Measurements from ENCODE around the gene MBNL2.

MBNL2 gene

DNA sequence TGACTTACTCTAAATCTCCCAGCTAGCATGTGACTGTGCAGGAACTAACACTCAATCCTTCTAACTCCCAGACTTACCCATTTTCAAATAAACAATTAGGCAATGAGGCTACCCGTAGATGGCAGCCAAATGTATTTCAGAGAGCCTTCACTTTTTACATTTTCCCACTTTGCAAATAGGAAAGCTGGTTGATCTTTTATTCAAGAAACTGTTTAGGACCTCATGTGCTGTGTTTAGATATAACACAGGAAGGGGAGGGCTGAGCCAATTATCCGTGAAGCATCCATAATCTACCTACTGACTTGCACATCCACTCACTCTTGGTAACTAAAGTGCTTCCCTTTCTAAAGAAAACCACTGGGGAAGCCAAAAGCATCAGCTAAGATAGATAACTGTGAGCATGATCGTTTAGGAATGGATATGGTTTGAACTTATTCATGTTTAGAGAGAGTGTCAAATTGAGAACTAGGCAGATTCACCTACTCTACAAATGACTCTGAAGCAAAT is 33.4 kb downstream of the MBNL2 start:
- no peak for DNase-seq

DNA sequence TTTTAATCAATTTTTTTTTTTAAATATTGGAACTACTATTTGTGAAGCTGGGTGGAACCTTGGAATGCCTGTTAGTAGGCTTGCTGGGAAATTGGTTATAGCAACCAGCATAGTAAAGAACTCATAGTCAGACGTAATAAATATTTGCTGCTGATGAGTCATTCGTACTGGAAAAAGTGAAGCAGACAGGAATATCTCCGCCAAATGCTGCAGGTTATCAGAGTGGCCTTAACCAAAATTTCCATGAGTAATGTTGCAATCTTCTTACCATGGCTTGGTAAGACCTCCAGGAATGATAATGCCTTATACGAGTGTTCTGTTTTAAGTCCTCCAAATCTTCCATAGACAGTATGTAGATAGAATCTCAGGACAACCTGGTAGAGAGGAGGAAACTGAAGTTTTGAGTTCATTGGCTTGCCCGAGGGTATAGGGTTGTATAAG is 34.2 kb downstream of the MBNL2 start:
- DNase-seq, result no peak

DNA sequence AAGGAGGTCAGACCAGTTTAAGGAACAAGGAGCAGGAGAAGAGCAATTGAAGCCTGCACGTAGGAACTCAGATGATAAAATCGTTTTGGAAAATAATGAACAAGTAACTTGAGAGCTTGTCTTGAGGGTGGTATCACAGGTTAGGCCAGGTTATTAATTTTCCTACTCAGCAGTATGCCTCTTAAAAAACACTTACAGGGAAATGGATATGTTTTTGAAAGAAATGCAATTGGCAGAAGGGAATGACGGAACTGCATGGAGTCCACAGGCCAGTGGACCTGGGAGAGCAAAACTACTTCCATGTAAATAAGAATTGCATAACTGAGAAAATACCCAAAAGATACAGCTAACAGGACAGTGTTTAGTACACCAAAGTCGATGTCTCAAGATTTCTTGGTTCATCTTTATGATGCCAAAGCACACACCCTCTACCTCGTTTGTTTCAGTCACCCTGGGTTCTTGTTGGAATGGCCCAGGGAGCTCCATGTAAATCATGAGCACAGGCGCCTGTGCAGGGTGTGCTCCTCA is 35.2 kb downstream of the MBNL2 start:
- DNase-seq, result no peak

DNA sequence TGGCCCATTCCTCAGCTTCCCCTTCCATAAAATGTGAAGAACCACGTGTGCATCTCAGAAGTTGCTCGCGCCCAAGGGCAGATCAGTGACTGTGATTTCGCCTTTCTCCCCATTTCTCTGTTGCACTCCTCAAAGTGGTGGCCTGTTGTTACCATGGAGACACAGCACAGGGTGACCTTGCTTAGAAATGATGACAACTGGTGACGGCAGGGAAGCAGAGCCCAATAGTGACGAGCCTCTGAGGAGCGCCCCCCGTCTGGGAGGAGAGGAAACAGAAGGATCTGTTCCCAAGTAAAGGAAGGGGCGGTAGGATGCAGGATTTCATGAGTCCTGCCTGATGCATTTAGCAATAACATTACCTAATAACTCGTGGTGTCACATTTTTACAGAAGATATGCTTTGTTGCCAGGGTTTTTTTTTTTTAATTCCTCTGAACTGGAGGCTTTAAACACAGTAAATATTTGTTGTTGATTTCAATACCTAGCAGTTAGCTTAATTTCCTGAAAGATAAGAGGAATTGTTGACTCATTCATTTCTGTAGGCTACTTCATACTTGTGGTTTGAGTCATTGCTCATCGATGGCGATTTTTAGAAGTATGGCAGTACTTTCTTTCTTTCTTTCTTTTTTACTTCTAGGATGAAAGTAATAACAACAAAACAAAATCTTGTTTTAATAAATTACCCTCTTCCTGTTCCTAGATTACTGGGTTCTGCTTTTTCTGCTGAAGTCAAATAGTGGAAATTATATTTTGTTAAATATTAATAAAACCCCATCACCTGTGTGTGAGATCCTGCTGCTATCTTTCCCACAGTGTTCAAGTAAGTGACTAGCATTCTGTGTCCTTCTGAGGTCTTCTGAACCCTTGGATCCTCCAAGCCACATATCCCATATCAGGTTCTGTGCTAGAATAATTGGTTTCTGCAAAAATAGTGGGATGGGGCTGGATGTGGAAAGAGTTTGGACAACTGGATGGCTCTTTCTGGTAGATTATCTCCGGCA is 36.0 kb downstream of the MBNL2 start:
- no peak for DNase-seq

DNA sequence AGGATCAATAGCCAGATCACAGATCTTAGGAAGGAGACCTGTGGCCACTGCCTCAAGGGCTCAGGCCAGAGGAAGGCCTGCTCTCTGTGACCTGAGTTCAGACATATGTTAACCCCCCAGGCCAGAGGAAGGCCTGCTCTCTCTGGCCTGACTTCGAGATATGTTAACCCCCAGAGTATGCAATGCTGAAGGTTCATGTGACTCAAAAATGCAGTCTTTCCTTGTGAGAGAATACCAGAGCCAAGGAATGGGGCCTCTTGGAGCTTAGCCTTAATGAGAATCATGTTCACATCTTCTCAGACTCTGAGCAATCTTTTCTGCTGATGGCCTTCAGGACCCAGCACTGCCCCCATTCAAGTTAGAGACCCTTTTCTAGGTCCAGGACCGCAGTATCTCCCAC is 36.7 kb downstream of the MBNL2 start:
- DNase-seq, result no peak

DNA sequence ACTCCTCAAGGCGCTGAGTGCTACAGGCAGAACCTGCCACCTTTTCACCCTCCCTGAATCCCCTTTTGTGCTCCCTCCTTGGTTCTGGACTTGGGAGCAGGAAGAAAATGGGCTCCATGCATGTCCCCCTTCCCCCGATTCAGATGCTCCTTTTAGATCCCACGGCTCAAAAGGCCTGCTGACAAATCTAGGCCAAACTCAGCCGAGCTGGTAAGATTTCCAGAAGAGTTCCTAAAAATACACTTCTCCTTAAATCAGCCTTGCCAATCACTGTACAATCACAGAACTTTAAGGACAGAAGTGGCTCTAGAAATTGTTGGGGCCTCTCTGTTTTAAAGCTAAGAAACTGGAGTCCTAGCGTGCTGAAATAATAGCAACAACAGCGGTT is 37.3 kb downstream of the MBNL2 start:
- no peak for DNase-seq

DNA sequence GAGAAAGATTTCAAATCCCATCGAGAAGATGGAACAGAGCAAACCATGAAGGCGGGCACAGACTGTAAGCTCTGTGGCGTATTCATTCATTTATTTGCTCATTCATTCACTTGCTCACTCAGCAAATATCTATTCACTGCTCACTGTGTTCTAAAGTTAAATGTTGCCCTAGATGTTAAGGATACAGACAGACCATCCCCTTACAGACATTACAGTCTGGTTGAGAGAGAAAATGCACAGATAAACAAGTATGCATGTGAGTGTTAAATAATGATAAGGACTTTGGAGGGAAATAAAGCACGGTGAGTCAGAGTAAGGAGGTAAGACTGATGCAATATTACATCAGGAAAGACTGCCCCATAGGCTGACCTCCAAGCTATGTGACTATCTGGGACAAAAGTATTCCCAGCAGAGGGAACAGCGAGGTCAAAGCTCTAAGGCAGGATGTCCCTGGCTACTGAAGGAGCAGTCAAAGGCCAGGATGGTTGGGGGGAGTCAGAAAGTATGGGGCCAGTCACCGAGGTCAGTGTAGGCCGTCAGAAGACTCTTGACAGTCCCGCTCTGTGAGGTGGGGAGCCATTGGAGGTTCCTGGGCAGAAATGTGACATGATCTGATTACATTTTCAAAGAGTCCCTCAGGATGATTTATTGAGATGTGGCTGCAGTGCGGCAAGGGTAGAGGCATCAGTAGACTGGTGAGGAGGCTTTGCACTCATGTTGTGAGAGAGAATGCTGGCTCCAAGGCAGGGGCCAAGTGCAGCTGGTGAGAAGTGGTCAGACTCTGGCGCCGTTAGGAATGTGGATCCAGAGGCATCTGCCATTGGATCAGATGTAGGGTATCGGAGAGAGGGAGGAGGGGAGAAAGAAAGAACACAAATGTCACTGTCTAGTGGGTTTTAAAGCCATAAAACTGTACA is 37.9 kb downstream of the MBNL2 start:
- no peak for DNase-seq

DNA sequence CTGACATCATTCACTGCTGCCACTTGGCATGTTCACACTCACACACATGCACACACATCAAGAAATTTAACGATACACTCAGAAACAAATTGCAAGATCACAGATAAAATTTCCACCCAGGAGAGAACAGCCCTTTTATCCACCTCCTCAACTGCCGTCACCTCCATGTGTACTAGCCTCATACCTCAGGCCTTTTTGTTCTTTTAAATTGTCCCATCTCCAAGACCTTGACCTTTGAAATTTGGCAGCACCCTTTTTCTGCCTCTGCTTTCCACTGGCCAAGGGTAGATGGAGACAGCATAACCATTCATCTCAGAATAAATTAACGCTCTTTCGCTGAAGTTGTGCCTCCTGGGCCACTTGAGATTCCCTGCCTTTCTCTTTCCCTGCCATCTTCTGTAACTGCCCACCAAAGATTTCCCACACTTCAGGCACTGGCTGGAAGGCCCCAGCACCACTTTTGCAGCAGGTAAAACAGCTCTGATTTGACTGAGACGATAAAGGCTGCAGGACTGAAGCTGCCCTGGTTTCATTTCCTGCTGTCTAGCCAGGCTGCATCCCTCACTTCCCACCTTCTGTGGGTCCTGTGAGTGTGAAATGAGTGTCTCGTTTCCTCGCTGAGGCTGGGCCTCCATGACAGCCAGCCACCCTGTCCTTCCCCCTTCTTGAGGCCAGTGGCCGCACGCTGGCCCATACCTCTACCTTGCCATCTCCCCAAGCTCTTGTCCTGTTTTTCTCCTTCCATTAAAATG is 39.3 kb downstream of the MBNL2 start:
- peak; percentile 46 for DNase-seq

DNA sequence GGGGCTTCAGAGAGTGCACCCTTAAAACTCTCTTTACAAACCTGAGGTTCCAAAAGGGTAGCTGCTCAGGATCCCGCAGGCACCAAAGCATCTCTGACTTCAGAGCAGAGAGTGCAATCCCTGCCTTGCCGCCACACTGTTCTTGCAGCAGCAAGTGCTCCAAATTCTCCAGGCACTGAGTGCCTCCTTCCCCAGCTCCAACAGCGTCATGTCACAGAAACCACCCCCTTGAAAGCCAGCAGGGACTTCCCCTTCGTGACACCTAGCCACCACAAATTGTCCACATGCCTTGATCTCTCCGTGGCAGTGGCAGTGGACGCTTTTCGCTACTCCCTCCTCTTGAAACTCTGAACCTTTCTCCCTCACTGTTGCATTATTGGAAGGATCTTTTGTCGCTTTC is 39.9 kb downstream of the MBNL2 start:
- DNase-seq, result peak; percentile 14

DNA sequence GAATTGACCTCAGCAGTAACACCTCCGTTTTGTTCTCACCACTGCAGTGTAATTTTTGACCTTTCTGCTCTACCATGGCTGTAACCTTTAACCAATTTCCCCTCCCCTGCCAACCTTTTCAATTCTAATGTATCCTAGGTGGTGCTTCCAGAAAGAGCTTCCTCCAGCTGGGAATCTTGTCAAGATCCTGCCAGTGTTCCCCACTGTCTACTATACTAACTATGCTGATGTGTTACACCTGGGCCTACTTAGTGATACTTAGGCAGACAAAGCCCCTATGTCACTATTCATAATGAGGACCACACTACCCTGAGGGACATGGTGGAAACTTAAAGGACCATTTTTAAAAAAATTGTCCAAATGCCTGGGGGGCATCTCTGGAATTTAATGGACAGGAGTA is 41.0 kb downstream of the MBNL2 start:
- DNase-seq, result no peak

DNA sequence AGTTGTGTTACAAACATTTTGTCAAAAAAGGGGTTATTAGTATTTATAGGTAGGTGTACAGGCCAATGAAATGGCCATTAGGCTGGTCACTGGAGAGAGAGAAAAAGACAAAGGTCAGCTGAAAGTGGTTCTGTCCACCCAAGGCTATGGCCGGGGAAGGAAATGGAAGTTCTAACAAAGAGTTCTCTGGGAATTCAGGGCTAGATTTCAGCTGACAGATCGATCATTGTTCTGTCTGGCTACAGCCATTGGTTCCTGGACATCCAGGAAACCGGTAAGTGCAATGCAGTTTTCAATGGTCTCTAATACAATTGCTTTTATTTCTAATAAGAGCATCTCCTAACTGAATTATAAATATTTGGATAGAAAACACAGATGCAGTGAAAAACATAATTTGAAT is 42.5 kb downstream of the MBNL2 start:
- no peak for DNase-seq

DNA sequence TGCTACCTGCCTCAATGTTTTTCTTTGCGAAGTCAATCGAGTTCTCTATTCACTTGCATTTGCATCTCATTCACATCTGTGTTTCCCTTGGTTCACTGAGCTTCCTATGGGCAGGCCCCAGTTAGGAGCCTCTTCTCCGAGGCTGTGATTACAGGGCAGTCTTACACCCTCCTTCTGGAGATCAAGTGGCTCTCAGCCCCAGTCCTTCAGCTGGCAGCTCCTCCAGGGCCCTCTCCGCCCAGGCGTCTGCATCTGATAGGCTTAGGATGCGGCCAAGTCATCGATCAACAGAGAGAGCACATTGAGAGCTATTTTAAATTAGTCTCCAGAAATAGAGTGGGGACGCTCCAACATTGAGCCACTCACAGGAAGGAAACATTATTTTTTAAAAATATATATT is 44.2 kb downstream of the MBNL2 start:
- DNase-seq, result no peak

DNA sequence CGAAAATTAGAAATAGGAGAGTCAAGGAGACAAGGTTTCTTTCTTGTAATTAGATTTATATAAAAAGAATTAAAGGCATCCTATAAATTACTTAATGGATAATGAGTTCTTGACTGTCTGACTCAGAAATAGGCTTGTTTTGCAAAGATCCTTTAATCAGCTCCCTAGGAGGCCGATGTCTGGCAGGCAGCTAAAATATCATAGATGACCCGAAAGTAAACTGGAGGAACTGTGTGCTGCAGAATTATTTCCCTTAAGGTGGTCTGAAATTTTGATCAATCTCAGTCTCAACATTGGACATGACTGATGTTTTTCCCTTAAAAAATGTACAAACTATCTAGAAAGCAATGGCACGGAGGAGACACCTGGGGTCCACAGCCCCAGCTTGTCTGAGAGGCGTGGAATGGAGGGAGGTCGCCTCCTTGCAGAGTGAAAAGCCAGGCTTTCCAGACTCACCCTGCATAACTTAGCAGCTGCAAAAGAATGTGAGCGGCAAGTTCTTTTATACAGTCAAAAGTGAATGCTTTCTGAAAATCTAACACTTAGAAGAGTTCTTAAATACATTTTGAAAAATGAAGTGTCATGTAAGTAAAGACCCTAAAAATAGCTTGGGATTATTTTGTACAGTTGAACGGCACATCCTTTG is 44.8 kb downstream of the MBNL2 start:
- DNase-seq, result no peak

DNA sequence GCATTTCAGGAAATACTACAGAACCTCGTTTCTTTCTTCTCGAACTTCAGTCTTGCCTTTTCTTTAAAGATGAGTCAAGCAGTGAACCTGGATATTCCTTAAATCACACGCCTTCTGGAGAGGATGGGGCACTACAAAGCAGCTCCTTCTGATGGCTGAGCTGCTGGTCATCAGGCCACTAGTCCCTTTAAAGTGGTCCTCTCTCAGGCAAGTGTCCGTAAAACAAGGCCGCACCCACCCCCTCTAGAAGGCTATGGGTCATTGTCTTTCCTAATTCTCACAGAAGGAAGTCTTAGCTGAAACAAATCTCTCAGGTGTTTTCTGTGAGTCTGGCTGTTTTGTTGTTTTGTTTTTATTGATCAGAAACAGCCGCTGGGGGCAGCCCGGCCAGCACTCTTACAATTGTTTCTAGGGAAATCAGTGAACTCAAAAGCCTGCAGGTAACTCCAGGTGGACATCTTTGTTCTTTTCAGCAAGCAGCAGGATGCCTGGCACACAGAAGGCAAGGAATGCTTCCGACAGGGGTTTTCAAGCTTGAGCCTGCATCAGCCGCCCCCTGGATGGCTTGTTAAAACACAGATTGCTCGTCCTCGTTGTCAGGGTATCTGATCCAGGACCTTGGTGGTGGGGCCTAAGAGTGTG is 45.4 kb downstream of the MBNL2 start:
- no peak for DNase-seq

DNA sequence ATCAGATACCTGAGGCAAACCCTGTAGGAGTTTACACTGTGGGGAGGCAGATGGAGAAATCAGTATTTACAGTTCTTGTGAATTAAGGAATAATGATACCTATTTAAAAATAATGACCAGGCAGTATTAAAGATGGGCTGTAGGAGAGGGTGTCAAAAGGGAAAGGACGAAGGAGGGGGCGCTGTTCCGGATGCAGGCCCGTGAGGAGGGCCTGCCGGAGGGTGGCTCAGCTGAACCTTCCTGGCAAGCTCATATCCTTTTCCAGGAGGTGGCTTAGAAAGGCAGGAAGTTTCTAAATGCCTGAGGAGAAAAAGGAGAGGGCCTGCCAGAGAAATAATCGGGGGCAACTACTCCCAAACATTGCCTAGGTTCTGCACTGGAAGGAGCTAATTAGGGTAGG is 46.6 kb downstream of the MBNL2 start:
- no peak for DNase-seq

DNA sequence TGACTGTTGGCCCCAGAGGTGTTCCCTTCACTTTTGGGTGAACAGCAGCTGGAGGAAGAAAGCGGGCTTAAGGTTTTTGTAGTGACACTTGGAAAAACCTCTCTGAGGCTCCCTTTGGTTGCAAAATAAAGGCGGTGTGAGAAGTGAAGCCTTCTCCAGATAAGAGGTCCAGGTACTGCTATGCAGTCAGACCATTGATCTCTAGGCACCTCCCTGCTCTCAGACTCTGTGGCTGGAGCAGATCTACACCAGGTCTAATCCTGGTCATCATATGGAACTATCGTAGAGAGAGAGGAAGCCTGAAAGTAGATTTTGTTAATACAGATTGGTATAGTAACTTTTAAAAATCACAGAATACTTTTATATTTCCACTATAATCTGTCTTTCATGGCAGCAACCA is 47.5 kb downstream of the MBNL2 start:
- DNase-seq, result no peak

DNA sequence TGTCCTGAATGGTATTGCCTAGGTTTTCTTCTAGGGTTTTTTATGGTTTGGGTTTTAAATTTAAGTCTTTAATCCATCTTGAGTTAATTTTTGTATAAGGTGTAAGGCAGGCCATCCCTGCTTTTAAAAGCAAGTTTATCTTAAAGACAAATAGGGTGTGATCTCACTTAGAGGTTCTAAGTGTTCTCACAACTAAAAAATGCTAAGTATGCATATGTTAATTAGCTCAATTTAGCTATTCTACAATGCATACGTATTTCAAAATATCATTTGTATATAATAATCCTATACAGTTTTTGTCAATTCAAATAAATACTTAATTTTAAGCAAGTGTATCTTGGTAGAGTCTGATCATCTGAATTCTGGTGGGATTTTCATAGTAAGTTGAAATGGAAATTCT is 50.4 kb downstream of the MBNL2 start:
- no peak for DNase-seq

DNA sequence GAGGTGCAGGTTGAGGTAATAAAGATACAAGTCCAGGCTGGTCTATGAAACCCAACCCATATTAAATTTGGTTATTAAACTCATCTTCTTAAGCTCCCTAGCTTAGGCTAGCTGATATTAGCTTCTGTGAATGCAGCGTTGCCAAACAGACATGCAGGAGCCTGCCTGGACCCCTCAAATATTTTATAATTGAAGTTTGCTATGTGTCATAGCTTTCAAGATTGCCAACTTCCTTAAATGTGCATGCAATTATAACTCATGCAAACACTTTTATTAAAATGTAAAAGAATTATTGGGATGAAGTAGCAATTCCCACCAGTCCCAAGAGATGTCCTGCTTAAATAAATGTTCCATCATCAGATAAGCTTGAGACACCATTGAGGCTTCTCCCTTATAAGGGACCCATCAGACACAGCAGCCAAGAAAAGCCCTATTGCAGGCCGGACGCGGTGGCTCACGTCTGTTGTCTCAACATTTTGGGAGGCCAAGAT is 51.3 kb downstream of the MBNL2 start:
- no peak for DNase-seq

DNA sequence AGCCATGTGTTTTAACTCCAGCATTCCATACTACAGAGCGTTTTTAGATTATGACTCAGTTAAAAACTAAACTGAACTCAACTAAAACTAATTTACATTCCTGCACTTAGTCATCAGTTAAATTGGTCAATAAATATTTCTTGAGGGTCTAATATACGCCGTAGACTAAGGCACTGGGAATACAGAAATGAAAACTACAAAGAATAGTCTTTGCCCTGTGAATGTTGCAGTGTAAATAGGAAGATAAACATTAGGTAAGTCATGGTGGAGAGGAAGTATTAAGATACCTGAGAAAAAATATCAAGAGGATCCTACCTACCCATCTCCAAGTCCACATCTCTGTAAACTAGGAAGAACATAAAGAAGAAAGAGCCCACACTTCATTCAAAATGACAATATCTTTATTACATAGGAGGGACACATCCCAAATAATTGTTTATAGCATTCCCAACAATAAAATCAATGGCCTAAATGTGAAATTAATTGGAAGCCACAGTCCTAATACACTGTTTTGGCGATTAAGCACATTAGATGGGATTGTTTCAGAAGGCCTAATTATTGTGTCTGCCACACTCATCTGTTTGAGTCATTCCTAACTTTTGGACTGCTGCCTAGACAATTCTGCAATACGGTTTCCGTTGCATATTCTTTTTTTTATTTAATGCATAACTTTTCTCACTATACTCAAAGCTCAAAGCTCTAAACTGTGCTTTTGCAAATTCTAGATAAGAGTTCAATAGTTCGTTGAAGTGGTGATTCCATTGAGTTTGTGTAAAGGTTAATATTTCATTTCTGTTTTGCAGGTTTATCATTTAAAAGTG is 52.9 kb downstream of the MBNL2 start:
- no peak for DNase-seq

DNA sequence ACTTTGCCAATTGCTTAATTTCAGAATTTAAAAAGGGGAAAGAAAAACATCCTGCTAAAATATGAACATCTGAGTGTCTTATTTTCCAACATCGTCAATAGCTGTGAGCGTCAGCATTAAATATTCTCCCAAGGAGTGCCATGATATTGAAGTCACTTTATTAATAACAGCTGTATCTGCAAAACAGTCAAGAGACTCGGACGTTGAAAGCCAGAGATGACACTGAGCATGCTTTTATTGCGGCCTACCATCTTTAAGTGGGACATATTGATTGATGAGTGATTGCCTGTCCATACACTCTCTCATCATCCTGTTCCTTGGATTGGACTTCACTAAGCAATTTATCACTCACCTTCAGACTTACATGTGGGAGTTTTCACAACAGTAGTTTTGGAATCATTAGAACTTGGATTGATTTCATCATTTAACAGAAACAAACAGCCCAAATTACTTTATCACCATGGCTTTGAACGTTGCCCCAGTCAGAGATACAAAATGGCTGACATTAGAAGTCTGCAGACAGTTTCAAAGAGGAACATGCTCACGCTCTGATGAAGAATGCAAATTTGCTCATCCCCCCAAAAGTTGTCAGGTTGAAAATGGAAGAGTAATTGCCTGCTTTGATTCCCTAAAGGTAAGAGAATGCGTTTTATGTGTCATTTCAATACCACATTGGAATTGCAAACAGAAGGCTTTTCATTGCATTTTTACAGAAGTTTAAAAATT is 53.8 kb downstream of the MBNL2 start:
- no peak for DNase-seq

Measured in CD4-positive, alpha-beta T cell treated with Interleukin-17A for 4 hours (primary cell).